COLO668 (cell line): ENCODE results near the gene FCN1.
"Not testable (repeated sequence)": the region's sequence is repeated elsewhere in the genome, so short reads cannot be mapped to it uniquely, and the experiment has no call there.

Experiments
- DNase-seq: peaks from one replicate; lab custom pipeline; 2025; ENCODE audit not compliant: unreplicated experiment; lab: John Stamatoyannopoulos, UW

Gene FCN1

DNA sequence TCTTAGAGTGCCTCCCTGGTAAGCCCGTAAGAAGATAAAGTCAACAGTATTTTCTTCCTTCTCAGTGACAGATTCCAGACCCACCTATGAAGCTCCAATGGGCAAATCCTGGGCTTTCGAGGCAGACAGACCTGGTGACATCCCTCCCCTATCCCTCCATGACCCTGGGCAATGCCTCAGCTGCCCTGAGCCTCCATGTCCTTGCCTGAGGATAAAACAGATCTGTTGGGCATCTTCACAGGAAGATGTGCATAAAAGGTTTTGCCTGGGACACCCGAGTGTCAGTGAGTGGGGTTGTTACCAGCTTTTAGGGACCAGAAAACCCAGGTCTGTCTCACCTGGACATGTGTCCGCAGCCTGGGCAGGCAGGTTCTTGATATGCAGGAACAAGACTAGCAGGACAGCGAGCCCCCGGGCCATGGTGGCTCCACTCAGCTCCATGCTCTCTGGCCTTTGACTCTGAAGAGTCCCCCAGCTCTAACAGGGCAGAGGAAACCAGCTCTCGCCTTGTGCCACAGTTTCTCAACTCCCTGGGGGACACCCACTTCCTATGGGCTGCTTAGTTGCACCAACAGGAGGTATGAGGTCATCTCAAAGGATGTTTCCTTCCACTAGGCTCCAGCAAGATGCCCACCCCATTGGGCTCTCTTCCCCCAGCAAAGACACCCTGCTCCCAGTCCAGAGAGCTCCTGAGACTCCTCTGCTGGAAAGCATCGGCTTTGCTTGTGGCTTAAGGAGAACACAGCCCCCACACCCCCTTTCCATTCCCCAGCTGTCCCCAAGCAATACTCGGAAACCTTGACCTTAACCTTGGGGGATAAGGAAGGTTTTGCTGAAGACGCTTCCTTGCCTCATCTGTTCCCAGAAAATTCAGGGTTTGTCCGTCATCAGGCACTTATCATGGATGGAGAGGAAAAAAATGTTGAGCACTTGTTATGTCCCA lies at the start of gene FCN1:
TSS of gene FCN1 (minus strand) at position 482 of the 943 bp plus-strand sequence. CDS start at position 441, 41 bp downstream.
- DNase-seq: no peak

DNA sequence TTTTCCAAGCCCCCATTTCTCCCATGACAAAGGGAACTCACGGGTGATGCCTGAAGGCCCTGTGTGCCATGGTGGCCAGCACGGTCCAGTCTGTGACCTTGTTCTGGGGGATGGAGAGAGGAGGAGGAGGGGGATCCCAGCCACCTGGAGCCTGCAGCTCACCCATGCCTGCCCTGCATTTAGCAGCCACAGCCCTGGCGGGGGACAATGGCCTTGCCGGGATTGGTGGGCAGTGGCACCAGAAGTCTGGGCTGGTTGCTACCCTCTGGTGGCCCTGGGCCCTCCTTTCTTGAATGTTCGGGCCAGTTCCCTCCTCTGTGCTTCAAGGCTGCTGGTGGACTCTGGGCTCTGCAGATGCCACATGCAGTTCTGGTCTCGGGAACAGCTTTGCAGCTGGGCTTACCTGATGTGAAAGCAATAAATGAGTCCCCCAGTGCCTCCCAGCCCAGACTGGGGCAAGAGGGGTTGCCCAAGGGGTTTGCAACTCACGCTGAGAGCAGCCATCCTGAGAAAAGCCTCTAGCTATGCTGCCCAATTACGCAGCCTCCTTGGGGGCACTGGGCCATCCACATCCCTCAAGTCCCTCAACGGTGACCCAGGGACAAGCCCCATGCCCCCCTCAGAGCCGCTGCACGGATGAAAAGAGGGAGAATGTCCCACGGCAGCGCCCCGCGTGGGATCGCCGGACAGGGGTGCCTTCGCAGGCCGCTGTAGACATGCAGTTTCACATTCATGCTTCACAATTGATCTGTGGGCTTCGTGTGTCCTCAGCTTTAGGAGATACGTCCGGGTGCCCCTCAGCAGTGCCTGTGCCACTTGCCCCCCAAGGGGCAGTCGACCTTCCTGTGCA lies 49.2 kb upstream of the FCN1 start:
- no peak for DNase-seq

DNA sequence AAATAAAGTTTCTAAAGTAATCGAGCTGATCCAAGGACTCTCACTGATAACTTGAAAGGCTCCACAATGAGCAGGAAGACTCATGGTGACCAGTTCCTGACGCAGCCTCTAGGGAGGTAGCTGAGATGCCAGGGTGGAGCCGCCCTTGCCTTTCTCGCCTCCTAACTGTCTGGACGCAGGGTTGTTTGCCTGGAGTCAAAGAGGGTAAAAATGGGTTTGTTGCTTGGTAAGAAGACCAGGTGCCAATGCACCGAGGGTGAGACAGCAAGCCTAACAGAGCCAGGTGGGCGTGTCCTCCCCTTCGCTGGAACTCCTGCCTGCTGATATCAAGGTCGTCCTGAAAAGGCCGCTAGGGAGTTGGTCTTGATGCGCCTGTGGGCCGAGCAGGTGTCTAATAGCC lies 48.6 kb upstream of the FCN1 start:
- no peak for DNase-seq

DNA sequence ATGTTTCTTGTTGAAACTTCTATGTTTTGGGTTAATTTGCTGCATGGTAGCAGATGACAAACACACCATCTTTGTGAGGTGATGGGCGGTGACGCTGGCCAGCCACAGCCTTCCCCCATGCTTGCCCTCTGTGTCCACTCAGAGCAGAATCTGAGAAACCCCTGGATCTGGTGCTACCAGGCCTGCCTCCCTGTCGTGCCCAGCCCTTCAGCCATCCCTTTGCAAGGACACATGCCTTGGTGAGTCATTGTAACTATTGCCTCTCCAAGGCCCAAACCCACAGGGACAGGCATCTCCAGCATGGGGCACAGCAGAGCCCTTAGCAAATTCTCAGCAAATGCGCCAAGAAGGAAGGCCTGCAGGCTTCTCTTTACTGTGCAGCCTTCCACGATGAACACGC lies 48.1 kb upstream of the FCN1 start:
- no peak for DNase-seq

DNA sequence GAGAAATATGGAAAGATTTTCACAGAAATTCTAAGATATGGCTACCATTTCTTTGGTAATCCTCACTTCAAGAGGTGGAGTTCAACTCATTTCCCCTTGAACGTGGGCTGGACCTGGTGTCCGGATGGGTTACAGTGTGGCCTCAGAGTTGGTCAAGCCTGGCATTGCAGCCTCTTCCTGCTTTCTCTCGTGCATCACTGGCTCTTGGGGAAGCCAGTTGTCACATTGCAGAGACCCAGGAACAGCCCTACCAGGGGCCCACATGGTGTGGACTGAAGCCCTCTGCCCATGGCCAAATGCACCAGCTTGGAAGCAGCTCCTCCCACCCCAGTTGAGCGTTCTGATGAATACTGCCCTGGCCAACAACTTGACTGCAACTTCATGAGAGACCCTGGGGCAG lies 47.7 kb upstream of the FCN1 start:
- DNase-seq: no peak

DNA sequence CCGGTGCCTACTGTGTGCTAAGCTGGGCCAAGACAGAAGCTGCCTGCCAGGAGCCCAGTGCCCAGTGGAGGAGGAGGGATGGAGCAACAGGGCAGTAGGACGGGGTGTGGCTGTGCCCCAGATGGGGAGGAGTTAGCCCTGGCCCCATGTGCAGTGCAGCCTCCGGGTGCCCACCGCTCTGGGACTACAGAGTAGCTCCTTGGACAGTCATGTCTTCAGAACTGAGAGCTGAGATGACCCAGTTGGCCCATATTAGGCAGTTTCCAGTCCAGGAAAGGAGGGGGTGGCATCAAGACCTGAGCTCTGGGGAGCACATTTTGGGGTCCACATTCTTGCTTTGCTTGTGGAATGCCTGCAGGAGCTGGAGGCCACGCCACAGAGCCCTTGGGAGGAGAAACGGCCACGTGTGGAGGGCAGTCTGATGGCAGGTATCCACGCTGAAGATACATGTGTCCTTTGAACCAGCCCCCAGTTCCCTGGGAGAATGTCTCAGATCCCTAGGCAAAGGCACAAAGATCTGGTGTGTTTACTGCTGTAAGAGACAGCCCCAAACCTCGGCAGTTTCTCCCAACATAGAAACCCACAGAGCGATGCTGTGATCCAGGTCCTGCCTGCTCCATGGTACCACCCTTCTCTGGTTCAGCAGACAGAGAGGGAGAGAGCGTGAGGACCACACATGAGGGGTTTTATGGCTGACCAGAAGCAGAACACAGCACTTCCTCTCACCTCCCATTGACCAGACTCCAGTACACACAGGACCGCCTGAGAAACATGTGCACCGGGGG lies 46.8 kb upstream of the FCN1 start:
- DNase-seq: no peak

DNA sequence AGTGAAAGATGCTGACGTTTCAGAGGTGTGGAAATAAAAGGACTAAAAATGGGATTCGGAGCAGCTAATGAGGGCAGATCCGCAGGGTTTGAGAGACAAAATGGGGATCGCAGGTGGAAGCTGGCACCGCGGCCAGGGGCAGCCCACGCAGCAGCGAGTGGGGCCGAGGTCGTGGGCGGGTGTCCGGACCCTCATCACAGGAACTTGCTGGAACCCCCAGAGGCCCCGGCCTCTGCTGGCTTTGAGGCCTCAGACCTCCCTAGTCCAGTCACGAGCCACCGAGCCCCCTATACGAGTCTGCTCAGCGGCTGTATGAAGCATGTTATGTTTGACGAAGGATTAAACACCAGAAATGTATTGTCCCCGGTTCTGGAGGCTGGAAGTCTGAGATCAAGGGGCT lies 45.8 kb upstream of the FCN1 start:
- DNase-seq: no peak

DNA sequence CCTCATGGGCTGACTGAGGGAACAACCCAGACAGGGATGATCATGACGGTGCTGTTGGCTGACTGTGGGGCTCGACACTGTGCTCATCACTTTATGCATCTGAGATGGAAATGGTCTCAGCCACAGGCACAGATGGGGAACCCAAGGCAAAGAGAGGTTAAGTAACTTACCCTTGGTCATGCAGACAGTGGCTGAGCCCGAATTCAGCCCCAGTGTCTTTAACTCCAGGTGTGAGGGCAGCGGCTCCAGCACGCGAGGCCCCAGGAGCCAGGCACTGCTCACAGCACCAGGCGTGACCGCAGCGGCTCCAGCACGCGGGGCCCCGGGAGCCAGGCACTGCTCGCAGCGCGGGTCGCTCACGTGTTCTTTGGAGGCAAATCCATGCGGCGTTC lies 45.3 kb upstream of the FCN1 start:
- DNase-seq: no peak

DNA sequence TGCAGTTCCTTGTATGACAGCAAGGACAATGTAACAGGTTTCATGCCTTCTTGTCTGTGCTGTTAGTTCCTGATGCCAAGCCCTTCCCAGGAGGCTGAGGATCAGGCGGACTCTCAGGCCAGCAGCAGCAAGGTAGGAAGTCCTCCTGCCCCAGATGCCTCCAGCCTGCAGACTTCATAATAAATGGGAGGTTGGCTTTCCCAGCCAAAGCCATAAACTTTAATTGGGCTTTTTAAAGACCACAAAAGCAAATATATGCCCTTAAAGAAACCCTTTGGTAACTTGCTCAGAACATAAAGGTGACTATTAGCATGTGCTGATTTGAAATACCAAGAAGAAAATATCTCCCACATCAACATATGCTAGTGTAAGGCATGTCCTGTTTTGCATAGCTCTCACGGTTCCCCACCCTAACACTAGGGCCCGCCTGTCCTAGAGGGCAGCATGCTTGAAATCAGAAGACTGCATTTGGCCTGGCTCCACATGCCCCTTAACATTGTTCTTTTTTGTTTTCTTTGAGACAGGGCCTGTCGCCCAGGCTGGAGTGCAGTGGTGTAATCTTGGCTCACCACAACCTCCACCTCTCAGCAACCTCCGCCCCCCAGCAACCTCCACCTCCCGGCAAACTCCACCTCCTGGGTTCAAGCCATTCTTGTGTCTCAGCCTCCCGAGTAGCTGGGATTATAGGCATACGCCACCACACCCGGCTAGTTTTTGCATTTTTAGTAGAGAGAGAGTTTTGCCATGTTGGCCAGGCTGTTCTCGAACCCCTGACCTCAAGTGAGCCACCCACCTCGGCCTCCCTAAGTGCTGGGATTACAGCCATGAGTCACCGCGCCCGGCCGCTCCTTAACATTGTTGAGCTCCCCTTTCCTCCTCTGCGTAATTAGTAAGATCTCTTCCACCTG lies 44.6 kb upstream of the FCN1 start:
- no peak for DNase-seq

DNA sequence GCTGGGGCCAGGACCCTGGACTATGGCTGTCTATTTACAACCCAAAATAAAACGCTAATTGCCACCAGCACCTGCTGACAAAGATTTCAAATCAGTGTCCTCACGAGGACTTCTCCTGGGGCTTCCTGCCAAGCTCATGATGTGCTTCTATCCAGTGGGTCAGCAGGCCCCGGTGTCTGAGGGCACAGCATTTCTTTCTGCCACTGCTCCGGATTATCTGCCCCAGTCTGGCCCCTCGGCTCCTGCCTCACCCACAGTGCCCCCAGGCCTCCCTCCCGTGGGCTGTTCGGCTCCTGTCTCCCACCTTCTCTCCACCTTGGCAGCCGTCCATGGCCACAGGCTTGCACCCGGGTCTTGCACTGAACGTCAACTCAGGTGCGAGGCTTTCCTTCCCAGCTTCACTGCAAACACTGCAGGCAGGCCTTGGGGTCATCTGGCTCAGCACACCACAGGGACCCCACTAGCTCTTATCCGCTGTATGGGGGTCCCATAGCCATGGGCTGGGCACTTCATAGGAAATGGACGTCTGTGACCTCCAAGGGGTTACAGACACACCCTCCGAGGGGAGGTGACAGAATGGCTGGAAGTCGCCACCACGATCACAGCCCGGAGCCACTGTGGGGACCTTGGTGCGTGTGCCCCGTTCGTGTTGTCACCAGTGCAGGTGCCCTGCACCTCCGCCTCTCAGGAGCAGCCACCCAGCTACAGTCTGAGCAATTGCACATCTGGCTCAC lies 43.8 kb upstream of the FCN1 start:
- DNase-seq: no peak

DNA sequence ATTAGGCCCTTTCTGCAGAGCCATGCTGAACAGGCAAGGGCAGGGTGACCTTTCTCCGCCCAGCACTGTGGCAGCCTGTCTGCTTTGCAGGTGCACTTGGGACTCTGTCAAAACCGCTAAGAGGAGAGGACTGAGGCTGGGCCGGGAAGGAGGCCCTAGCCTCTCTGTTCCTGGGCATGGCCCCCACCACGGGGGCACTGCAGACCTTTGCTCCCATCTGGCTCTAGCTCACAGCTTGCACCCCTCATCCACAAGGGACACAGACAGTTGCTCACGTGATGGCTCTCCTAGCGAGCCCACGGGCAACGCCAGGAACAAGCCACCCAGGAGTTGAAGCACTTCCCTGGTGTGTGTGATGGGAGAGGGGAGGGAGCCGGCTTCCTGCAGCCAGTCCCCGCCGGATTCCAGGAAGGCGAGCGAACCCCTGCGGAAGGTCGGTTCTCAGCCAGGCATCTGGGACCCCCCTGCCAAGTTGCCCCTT lies 43.0 kb upstream of the FCN1 start:
- DNase-seq: no peak

DNA sequence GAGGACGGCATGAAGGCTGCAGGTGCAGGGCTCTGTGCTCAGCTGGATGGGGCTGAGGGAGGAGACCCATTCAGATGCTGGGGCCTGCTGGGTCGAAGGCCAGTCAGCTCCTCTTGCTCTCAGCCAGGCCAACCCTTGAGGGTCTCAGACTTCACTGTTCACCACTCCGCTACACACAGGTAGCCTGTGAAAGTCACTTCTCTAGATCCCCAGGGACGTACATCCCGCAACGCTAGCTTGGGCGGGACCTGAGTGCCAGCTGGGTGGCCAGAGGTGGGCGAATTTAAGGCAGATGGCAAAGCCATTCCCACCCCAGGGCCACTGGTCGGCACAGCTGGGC lies 42.2 kb upstream of the FCN1 start:
- DNase-seq: no peak

DNA sequence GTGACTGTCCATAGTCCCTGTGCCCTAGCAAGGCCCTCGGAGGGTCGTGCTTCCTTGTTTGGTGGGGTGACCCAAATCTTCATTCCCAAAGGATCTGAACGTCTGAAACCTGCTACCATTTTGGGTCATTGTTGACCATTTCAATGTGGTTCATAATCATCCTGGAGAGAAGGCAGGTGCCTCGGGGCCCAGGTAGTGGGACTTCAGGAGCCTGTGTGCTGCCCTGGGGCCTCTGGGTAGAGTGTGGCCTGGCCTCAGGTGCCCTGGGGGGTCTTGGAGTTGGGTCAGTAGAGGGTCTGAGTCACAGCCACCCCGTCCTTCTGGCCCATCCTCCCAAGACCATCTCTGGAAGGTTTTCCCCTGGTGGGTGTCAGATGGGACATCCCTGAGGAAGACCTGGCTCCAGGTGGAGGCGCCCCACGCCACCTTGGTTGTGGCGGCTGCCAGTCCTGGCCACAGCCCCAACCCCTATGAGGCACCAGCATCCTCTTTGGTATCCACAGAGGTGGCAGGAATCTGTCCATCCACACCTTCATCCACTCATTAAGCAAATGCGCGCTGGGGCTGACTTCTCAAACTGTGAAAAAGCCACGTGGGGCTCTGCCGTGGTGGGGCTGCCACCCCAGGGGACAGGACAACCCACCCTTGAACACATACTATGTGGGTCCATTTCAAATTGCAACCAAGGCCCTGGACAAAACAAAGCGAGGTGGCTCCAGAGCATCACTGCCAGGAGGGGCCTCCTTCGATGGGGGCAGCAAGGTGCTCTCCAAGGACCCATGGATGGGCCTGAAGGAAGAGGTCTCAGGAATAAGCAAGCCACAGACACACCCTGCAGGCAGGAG lies 41.6 kb upstream of the FCN1 start:
- no peak for DNase-seq

DNA sequence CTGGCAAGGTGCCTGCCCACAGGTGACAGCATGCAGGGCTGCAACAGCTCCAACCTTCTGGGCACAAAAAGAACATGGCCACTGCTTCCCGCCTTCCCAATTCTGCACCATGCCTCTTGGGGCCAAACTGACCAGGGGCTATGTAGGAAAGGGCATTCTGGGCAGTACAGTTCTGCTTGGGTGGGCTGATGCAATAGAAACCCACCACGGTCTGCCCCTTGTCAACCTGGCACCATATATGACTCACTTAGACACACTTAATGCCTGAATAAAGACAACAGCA lies 40.2 kb upstream of the FCN1 start:
- DNase-seq: no peak

DNA sequence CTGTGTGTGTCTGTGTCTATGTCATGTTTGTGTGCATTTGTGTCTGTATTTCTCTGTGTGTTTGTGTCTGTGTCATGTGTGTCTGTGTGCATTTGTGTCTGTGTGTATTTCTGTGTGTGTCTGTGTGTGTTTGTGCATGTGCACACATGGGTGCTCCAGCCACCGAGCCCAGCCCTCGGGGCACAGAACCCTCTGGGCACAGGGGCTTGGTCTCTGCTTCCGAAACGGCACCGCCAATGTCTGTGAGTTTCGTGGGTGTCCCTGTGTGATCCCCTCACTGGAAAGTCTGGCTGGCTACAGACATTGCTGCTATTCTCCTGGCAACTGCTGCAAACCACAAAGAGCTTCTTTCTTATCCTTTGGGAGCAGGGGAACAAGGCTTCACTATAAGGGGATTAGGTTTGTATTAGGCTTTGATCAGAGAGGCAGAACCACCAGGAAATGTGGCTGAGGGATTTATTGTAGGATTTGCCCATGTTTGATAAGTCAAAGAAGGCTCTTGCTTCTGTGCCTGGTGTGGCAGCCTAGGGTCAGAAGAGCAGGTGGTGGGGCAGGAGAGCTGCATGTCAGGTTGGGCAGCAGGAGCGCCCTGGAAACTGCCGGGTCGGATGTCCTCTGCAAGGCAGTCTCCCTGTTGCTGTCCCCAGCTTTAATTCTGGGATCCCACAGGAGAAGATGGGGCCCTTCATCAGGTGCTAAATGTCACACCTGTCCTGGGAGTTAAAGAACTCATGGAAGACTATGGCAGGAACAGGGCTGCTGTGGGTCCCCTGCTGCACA lies 39.6 kb upstream of the FCN1 start:
- DNase-seq: no peak

DNA sequence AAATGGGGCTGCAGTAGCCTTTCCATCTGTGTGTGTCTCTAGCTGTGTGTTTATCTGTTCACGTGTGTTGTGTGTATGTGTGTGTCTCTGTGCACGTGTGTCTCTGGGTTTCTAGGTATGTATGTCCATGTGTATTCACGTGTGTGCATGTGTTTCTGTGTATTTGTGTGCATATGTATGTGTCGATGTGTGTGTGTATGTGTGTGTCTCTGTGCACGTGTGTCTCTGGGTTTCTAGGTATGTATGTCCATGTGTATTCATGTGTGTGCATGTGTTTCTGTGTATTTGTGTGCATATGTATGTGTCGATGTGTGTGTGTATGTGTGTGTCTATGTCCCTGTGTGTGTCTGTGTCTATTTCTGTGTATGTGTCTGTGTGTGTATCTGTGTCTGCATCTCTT lies 38.7 kb upstream of the FCN1 start:
- not testable (repeated sequence) for DNase-seq

DNA sequence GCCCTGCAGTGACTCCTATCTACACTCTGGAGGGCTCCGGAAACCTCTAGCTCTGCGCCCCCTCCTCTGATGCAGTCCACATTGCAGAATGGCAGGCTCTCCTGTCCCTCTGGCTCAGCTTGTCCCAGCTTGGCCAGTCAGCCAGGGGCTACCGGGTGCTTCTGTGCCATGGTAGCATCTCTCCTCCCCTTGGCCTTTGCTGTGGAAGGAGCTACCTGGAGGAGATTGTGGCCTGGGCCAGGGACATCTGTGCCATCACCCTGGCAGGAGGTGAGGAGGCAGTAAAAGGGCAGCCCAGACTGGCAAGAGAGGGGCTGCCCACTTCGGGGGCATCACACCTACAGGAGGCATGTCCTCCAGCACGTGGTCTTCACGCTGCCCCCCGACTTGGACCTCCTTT lies 38.1 kb upstream of the FCN1 start:
- DNase-seq: no peak

DNA sequence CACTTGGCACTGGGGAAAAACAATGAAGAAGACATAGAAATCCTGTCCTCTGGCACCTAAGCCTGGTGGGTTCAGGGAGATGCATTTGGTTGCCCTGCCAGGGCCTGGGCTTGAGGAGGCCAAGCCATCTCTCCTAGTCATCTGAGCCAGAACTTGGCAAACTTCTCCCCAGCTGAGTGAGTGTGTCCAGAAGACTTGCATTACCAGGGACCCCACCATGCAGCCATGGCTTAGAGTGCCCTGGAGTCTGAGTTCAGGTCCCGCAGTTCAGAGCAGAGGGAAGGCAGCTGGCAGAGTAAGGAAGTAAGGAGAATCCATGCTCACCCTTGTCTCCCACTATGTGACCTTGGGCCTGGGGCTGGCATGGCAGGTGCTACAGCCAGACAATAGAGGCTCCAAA lies 37.4 kb upstream of the FCN1 start:
- DNase-seq: no peak
